Endothelial cell of umbilical vein (primary cell): ENCODE data around the gene WDR93. TPM values are rescaled to one million over a fixed set of nuclear protein-coding genes. Genes with fewer than 3 reads are reported as not detected.

Experiments used
- BruUV-seq: library from RNA; stranded (reverse); fragments of 400-500 nt; replicated peaks from 2 replicates; lab custom pipeline; 2021; lab: Mats Ljungman, UMichigan
- CTCF ChIA-PET: fragments of 300-600, 350-600 bp; sonication (Branson Sonifier 250); formaldehyde crosslinking; loops from one replicate; lab custom pipeline; 2021; ENCODE audit warnings: antibody characterized with exemption, inconsistent platforms; lab: Charles Lee
- POLR2A ChIA-PET: fragments of 300-600, 350-600 bp; sonication (Branson Sonifier 250); formaldehyde crosslinking; loops from one replicate; lab custom pipeline; 2021; ENCODE audit warnings: antibody characterized with exemption, inconsistent platforms; lab: Charles Lee
- DNase-seq: peaks from one replicate; pipeline ENCODE4 v3.0.0-alpha.2; 2011; ENCODE audit warnings: low read depth, low spot score
- FAIRE-seq: peaks from 2 replicates; lab custom pipeline; 2011; peaks lifted over from hg19 to GRCh38; lab: Jason Lieb, UNC
- H2AFZ ChIP-seq: 2 replicates; pipeline ENCODE4 v1.6.0; 2012; ENCODE audit warnings: low read depth, low read length, control low read depth, inconsistent platforms
- H3K27ac ChIP-seq: 2 replicates; pipeline ENCODE4 v1.5.1; 2011; ENCODE audit warnings: low read depth, mild to moderate bottlenecking, control low read depth, low read length, moderate library complexity; ENCODE audit not compliant: insufficient read depth
- H3K27me3 ChIP-seq, 2 experiments: 2 replicates each; pipeline versions ENCODE4 v1.6.0 to v1.6.1; 2011; ENCODE audit warnings: low read length in 2 of 2, mixed read lengths in 1 of 2; ENCODE audit not compliant: control insufficient read depth in 2 of 2, insufficient read depth in 2 of 2
- H3K36me3 ChIP-seq, 2 experiments: 2 replicates in 1 of 2; 3 replicates in 1 of 2; pipeline ENCODE4 v1.5.1; 2011; ENCODE audit warnings: low read length in 2 of 2, mild to moderate bottlenecking in 1 of 2, moderate library complexity in 1 of 2; ENCODE audit not compliant: control insufficient read depth in 2 of 2, insufficient read depth in 2 of 2; ENCODE audit errors: extremely low read depth in 1 of 2
- H3K4me1 ChIP-seq: 3 replicates; pipeline ENCODE4 v1.5.1; 2011; ENCODE audit warnings: mild to moderate bottlenecking, low read length; ENCODE audit not compliant: control insufficient read depth, insufficient read depth; ENCODE audit errors: extremely low read depth
- H3K4me2 ChIP-seq: 2 replicates; pipeline ENCODE4 v1.6.1; 2011; ENCODE audit warnings: low read length, control low read depth, mixed read lengths; ENCODE audit not compliant: insufficient read depth
- H3K4me3 ChIP-seq, 3 experiments: fragments of 200-600 bp in 1 of 3; sonication (generic), shearing (Covaris generic) in 1 of 3; replicated peaks in 1 of 3; 2 replicates each; pipeline ENCODE4 v1.5.1; 2011 to 2016; ENCODE audit warnings: control low read depth in 3 of 3, low read length in 3 of 3, mild to moderate bottlenecking in 2 of 3, inconsistent platforms in 1 of 3, low read depth in 1 of 3, moderate library complexity in 1 of 3; ENCODE audit not compliant: insufficient read depth in 1 of 3
- H3K79me2 ChIP-seq: 2 replicates; pipeline ENCODE4 v1.6.0; 2012; ENCODE audit warnings: low read length, inconsistent platforms; ENCODE audit not compliant: control insufficient read depth, insufficient read depth
- H3K9ac ChIP-seq: replicated peaks from 2 replicates; pipeline ENCODE3; 2011; ENCODE audit warnings: low read length, control low read depth; ENCODE audit not compliant: insufficient read depth; ENCODE audit errors: extremely low read depth
- H3K9me1 ChIP-seq: replicated peaks from 3 replicates; pipeline ENCODE4 v1.6.0; 2011; ENCODE audit warnings: mild to moderate bottlenecking, low read length; ENCODE audit not compliant: control insufficient read depth, insufficient read depth; ENCODE audit errors: extremely low read depth
- H3K9me3 ChIP-seq: replicated peaks from 2 replicates; pipeline ENCODE4 v1.5.1; 2012; ENCODE audit warnings: low read length, inconsistent platforms; ENCODE audit not compliant: control insufficient read depth, insufficient read depth
- H4K20me1 ChIP-seq: replicated peaks from 2 replicates; pipeline ENCODE3; 2011; ENCODE audit warnings: mild to moderate bottlenecking, low read length; ENCODE audit not compliant: control insufficient read depth, insufficient read depth; ENCODE audit errors: extremely low read depth
- EZH2 ChIP-seq: IDR thresholded peaks from 2 replicates; pipeline ENCODE4 v1.6.1; 2012; ENCODE audit warnings: borderline replicate concordance, low read depth, mild to moderate bottlenecking, moderate library complexity, low read length, inconsistent platforms; ENCODE audit not compliant: severe bottlenecking
- FOS ChIP-seq: IDR thresholded peaks from 2 replicates; pipeline ENCODE4 v1.6.1; 2011; ENCODE audit warnings: mild to moderate bottlenecking, low read length, moderate library complexity, borderline replicate concordance; ENCODE audit not compliant: insufficient read depth
- GATA2 ChIP-seq: IDR thresholded peaks from 2 replicates; pipeline ENCODE4 v1.7.0; 2011; ENCODE audit warnings: low read depth, mild to moderate bottlenecking, moderate library complexity, mixed read lengths, low read length; ENCODE audit not compliant: insufficient read length, insufficient read depth
- JUN ChIP-seq: IDR thresholded peaks from 2 replicates; pipeline ENCODE4 v1.6.1; 2011; ENCODE audit warnings: borderline replicate concordance, low read depth; ENCODE audit not compliant: insufficient read length, insufficient read depth
- MYC ChIP-seq: IDR thresholded peaks from one replicate; pipeline ENCODE4 v1.6.1; 2011; ENCODE audit warnings: mild to moderate bottlenecking, low read depth, low read length
- POLR2A ChIP-seq: IDR thresholded peaks from 2 replicates; pipeline ENCODE4 v1.6.1; 2012; ENCODE audit warnings: low read depth, mild to moderate bottlenecking, control low read depth, low read length
- POLR2AphosphoS5 ChIP-seq: IDR thresholded peaks from 2 replicates; pipeline ENCODE4 v1.6.1; 2012; ENCODE audit warnings: low read depth, mild to moderate bottlenecking, control low read depth, low read length, moderate library complexity; ENCODE audit not compliant: insufficient read depth
- dilution Hi-C: fragments of 300-500 bp; cut with MboI; formaldehyde crosslinking; loops from one replicate; pipeline ENCODE4 v1.15.0; 2019; ENCODE audit warnings: low sequenced_read_pairs; ENCODE audit not compliant: extremely low pct_ligation_motif_present
- intact Hi-C: fragments of 100-400 bp; cut with micrococcal nuclease; formaldehyde crosslinking; loops from one replicate; pipeline ENCODE4 v1.10.0; 2022
- polyA plus RNA-seq, 4 experiments: library from polyadenylated mRNA; depleted of rRNA in 3 of 4; stranded (reverse) in 3 of 4; unstranded in 1 of 4; fragments of >200 nt; gene quantifications; 2 replicates each; pipeline versions ENCODE4 v1.2.1 to v1.2.3, GENCODE V29; 2011 to 2012; ENCODE audit warnings: missing spikeins in 1 of 4
- total RNA-seq: library from RNA; stranded (reverse); gene quantifications from 2 replicates; pipeline ENCODE4 v1.2.3, GENCODE V29; 2021
- TF ChIP-seq, protein P1 (sequence below), 2 donors: IDR thresholded peaks; 1 replicate in 1 of 2; 2 replicates in 1 of 2; pipeline ENCODE4 v1.5.1; 2011; ENCODE audit warnings: low read length in 2 of 2, mild to moderate bottlenecking in 2 of 2, moderate library complexity in 2 of 2, control low read depth in 1 of 2, inconsistent platforms in 1 of 2, low read depth in 1 of 2; ENCODE audit not compliant: insufficient read depth in 1 of 2; ENCODE audit errors: extremely low read depth in 1 of 2
- TF ChIP-seq, protein P2 (sequence below): IDR thresholded peaks from 2 replicates; pipeline ENCODE4 v1.6.1; 2011; ENCODE audit not compliant: insufficient read depth, insufficient read length

The WDR93 gene
- total and polyA plus RNA-seq, 2 donors (not counting 3 experiments of a cell fraction or from before 2014, with no cell fraction given) = 0.07 TPM; not detected in 1

DNA sequence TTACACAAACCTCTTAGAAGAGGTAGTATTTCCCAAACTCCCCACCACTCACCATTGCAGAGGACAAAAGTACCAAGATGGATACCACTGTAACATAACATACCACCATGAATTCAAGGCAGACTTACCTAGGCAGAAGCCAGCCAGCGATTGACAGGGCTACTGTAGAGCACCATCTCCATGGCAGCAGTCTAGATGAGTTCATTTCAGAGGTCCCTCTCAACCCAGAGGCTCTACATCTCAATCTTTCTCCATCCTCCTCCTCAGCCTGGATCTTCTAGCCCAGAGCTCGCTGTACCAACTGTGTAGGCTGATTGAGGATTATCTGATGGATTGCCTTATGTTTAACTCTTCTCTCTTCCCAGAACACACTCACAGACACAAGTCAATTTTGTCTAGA lies 9.5 kb upstream of the WDR93 start:
- no peak overlapping the region for H3K27ac ChIP-seq
- H3K9me1 ChIP-seq = no peaks in the 10 kb centered on the region
- H2AFZ ChIP-seq = no peak overlapping the region
- H3K9me3 ChIP-seq = no peaks in the 10 kb centered on the region
- intact Hi-C loops (no loop called here), dilution Hi-C loops (no loop called here)
- ChIA-PET CTCF (interaction anchor here (1.4 kb wide), 1 partner anchor 9 kb away, joined by 5 read pairs; no protein-coding TSS in a partner anchor), POLR2A (no interaction called here)
- no peak for FAIRE-seq
- TF ChIP-seq POLR2AphosphoS5 = no peak
- TF ChIP-seq POLR2A = no peak
- TF ChIP-seq, protein P1, sequence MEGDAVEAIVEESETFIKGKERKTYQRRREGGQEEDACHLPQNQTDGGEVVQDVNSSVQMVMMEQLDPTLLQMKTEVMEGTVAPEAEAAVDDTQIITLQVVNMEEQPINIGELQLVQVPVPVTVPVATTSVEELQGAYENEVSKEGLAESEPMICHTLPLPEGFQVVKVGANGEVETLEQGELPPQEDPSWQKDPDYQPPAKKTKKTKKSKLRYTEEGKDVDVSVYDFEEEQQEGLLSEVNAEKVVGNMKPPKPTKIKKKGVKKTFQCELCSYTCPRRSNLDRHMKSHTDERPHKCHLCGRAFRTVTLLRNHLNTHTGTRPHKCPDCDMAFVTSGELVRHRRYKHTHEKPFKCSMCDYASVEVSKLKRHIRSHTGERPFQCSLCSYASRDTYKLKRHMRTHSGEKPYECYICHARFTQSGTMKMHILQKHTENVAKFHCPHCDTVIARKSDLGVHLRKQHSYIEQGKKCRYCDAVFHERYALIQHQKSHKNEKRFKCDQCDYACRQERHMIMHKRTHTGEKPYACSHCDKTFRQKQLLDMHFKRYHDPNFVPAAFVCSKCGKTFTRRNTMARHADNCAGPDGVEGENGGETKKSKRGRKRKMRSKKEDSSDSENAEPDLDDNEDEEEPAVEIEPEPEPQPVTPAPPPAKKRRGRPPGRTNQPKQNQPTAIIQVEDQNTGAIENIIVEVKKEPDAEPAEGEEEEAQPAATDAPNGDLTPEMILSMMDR (IDR thresholded peaks at IDR 0.05; ENCODE audit: extremely low read depth in 1 of 2, insufficient read depth in 1 of 2, low read depth in 1 of 2, low read length in 2 of 2) = no peak
- no peak for DNase-seq
- no TSS peak for BruUV-seq
- H3K9ac ChIP-seq = no peak overlapping the region
- H3K4me3 ChIP-seq = no peak overlapping the region
- H3K36me3 ChIP-seq = peaks cover 0 to 2% of the 10 kb centered on the region in 2 experiments
- peaks cover 0 to 5% of the 10 kb centered on the region in 2 experiments for H3K27me3 ChIP-seq
- H4K20me1 ChIP-seq = no peaks in the 10 kb centered on the region
- H3K4me1 ChIP-seq = no peaks in the 10 kb centered on the region
- no peaks in the 10 kb centered on the region for H3K79me2 ChIP-seq
- H3K4me2 ChIP-seq = no peak overlapping the region

DNA sequence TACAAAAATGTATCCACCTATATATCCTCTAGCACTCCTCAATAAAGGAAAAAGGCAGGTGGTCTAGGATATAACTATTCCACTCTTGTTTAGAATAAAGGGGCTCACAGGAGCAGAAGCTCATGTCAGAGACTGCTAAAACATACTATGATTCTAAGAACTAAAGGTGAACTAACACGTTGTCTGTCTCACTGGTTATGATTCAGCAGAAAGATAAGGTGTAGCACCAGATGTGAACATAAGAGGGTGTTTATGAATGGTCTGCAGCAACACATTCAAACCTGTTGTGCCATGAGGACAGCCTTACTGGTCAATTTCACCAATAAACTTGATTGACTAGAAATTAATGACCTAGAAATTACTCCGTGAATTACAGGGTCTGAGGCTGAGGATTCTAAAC lies 4.6 kb upstream of the WDR93 start:
- no peak overlapping the region for H2AFZ ChIP-seq
- peaks cover 2% of the 10 kb centered on the region for H3K4me1 ChIP-seq
- no peaks in the 10 kb centered on the region for H3K9me3 ChIP-seq
- H3K9ac ChIP-seq = no peak overlapping the region
- no peaks in the 10 kb centered on the region for H3K9me1 ChIP-seq
- CTCF ChIA-PET = interaction anchor here (1.0 to 1.2 kb wide), 2 partner anchors 9 to 13 kb away, joined by 3 to 4 read pairs; no protein-coding TSS in a partner anchor
- DNase-seq = no peak
- H3K4me2 ChIP-seq = no peak overlapping the region
- peaks cover 0 to 2% of the 10 kb centered on the region in 2 experiments for H3K36me3 ChIP-seq
- no peaks in the 10 kb centered on the region for H3K27me3 ChIP-seq
- POLR2A ChIA-PET = no interaction called here
- no peak for FAIRE-seq
- no TSS peak for BruUV-seq
- H3K27ac ChIP-seq = no peak overlapping the region
- TF ChIP-seq MYC (no peak), POLR2A (no peak), EZH2 (no peak), FOS (no peak), JUN (no peak), POLR2AphosphoS5 (no peak), GATA2 (no peak)
- TF ChIP-seq, protein P1 (IDR thresholded peaks at IDR 0.05; ENCODE audit: extremely low read depth in 1 of 2, insufficient read depth in 1 of 2, low read depth in 1 of 2, low read length in 2 of 2) = no peak
- TF ChIP-seq, protein P2, sequence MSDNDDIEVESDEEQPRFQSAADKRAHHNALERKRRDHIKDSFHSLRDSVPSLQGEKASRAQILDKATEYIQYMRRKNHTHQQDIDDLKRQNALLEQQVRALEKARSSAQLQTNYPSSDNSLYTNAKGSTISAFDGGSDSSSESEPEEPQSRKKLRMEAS = no peak
- intact Hi-C loops (no loop called here), dilution Hi-C loops (no loop called here)
- no peak overlapping the region for H3K4me3 ChIP-seq
- no peaks in the 10 kb centered on the region for H3K79me2 ChIP-seq
- no peaks in the 10 kb centered on the region for H4K20me1 ChIP-seq
